Epidermal melanocyte (primary cell): ENCODE results near the gene LGR6.

ENCODE experiments used
- DNase-seq: peaks from one replicate; pipeline ENCODE4 v3.0.0; 2011; ENCODE audit warnings: low spot score; ENCODE audit not compliant: insufficient read length

The LGR6 gene

GRCh38 chr1:202217951-202218350, 24.4 kb downstream of the LGR6 start:
- DNase-seq = no peak

DNA sequence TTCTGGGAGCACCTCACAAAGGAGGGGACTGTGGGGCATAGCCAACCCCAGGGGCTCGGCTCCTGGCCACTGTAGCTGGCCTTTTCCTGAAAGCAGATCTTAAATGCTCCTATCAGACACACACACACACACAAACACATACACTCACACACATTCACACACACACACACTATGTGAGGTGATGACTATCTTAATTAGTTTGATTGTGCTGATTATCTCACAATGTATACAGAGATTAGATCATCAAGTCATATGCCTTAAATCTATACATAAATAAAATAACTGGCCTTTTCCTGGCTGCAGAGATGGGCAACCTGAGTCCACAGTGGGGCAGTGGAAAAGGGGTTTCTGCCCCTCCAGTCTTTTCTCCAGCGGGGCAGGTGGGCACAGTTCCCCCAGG, 27.1 kb downstream of the LGR6 start:
- DNase-seq = no peak

DNA sequence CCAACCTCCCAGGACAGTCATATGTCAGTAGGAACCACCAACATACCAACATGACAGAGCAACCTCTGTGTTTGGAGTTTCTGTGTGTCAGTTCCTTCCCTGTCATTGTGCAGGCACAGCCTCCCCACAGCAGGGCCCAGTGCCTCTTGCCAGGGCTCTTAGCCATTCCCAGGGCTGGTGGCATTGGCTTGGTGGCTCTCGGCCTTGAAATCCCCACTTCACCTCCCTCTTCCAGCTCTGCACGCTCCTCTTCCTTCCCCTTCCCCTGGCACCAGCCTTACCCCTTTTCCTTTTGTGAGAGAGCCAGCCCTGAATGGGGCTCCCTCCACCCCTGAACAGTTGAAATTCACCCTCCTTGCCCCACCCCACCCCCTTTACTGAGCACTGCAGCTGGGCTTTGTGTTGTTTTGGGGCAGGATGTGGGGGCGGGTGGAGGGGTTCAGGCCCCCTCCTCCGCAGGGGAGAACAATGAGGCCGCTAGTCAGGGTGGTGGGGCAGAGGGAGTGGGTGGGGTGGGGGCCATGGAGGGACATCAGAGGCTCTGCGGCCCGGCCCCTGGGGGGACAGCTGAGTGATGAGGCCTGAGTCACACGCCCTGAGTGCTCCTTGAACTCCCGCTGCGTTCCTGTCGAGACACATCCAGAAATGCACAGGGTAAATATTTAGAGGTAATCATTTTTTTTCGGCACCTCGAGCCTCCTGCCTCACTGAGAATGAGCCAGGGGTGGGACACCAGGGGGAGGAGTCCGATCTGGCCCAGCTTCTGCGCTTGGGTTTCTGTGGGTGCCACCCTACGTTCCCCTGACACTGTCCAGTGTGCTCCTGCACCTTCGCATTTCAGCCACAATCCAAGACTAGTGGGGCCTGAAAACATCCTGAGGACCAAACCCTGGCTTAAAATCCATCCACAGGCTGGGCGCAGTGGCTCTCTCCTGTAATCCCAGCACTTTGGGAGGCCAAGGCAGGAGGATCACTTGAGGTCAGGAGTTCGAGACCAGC, 28.6 kb downstream of the LGR6 start:
- no peak for DNase-seq

GRCh38 chr1:202223121-202223860, 29.7 kb downstream of the LGR6 start:
- DNase-seq = no peak

GRCh38 chr1:202224453-202224852, 30.9 kb downstream of the LGR6 start:
- no peak for DNase-seq

DNA sequence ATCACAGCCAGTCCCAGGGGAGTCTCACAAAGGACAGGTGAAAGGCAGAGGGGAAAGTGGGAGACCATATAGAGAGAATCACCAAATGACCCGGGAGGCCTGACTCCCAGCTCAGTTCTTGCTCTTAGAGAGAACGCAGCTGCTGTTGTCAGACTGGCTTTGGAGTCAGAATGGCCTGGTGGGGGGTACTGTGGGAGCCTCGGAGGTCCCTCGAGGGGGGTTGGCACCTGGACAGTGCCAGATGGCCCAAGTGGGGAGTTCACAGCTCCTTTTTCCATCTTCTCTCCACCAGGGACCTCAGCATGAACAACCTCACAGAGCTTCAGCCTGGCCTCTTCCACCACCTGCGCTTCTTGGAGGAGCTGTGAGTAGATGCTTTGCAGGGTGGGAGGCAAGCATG, 31.5 kb downstream of the LGR6 start:
- DNase-seq = no peak

DNA sequence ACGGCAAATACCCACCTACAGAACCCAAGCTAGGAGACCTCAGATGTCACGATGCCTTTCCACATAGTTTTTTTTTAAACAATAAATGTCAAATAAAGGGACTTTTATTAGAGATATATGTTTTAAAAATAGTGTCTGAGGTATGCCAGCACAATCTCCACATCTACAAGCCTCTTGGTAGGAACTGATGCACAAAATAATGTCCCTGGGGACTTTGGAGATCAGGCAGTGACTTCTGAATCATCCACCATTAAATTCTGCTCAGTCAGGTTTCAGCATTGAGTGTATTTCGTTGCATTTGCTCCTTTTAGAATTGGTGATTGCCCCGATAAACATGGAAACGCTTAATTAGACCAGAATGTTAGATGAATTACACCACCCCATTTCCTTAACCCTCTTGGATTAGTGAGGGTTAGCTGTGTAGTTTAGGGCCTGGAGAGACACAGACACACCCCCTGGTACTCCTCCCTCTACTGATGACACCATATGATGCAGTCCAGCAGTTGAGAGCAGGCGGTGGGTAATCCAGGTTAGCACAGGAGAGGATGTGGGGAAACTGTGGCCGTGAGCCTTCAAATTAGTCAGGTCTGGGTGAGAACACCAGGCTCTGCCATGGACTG, 33.6 kb downstream of the LGR6 start:
- DNase-seq = no peak

DNA sequence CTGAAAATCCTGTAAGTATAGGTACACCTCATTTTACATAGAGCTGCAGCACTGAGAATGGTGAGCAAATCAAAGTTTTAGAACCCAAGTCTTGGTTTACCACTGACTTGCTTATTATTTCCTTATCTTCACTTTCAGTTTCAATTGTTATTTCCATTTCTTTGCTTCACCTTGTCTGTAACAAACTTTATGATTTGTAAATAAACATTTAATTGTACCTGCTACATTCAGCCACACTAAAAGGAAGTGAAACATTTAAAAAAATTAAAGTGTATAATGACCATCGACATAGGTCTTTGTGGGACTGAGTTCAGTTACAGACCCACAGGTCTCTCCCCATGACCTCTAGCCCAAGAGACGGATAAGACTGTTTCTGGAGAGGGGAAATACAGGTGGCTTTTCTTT, 34.4 kb downstream of the LGR6 start:
- DNase-seq = no peak

- DNase-seq = no peak
Measured at GRCh38 chr1:202228484-202229122, 35.0 kb downstream of the LGR6 start.

DNA sequence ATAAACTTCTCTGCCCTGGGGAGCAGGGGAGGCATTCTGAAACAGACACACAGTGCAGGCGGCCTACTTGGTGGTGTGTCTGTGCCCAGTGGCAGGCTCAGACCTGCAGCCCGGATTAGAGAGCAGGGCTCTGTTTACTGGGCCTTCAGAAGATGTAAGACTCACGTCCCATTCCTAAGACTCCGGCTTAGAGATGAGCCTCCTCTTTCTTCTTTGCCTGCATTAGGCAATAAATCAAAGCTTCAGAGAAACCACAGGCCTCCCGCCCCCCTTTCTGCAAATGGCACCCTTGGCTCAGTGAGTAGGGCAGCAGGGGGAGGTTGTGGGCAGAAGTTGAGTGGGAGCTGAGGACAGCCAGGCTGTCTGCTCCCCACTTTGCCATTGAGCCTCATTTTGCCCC, 35.8 kb downstream of the LGR6 start:
- DNase-seq = no peak

GRCh38 chr1:202230061-202230938, 36.7 kb downstream of the LGR6 start:
- DNase-seq = no peak

DNA sequence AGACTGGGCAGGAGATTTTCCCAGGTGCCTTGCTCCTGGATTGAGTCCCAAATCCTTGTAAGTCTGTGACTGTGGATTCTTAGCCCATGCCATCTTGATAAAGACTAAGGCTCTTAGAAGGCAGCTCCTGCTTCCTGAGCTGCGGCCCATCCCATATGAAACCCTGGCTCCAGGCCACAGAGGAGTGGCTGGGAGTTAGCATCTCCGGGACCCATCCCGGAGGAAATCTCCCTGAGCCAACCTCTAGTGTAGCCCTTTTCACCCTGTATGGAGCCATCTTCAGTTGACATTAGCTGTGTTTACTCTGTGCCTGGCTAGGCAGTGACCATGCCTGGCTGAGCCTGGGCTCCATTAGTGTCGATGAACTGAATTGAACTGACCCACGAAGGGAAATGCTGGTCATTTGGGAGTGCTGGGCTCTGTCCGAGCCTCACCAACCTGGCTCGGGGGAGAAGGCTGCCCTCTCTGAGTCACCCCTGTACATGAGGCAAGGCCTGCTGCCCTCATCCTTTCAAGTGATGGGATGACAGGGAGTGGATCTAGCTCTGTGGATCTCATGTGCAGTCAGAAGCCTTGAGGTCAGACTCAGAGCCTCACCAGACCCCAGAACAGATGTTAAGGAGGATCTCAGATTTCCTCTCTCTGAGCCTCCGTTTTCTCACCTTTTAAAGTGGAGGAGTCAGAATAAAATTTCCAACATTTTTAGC, 37.5 kb downstream of the LGR6 start:
- DNase-seq = no peak

DNA sequence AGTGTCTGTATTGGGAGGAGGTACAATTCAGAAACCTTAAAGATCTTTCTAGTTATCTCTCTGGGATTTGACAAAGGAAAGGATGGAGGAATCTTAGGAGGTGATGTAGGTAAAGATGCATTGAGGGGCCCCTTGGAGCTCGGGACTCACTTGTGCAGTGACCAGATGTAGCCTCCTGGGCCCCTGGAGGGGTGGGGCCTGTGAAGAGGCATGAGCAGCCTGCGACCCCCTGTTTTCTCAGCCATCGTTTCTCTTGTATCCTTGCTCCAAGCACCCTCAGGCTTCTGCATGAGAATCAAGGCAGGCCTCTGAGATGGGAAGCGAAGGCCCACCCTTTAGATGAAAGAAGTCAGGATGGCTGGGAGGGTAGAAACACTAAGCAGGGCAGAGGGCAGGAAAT, 39.6 kb downstream of the LGR6 start:
- no peak for DNase-seq

DNA sequence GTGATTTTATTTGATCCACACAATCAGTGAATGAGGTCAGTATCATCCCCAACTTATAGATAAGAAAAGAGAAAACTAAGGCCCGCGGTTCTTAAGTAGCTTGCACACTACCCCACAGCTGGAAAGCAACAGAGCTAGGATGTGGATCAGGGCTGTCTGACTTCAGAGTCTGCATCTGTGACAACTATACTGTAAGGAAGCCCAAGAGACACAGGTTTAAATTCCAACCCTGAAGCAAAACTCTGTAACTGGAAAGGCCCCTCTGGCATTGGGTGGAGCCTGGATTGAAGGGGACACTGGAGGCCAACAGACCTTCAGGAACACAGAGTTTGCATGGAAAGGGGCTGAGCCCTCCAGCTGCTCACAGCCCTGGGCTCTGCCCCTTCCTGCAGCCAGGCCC, 40.2 kb downstream of the LGR6 start:
- DNase-seq = no peak

DNA sequence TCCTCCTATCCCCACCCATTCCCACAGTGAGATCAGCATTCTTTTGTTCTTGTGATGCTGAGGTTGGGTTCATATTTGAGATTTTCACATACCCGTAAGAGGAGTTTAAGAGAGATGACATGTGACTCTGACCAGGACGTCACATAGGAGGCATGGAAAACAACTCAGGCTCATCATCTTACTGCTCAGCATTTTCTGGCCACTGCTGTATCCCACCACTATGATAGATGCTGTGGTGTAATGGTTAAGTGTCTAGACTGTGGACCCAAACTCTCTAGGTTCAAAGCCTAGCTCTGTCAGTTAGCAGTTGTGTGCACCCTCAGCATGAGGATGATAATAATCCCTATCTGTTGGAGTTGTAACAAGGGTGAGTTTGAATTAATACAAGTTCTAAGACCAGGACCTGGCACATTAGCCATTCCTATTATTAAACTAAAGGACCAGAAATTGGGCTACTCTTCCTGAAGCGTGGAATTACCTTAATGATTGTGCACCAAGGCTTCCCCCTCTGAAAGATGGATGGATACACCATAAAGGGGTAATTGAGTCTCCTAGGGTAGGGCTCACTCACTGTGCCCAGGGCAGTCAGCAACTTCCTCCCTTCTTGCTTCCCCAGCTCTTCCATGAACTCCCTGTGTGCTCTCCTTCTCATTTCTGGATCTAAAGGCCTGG, 40.9 kb downstream of the LGR6 start:
- no peak for DNase-seq

DNA sequence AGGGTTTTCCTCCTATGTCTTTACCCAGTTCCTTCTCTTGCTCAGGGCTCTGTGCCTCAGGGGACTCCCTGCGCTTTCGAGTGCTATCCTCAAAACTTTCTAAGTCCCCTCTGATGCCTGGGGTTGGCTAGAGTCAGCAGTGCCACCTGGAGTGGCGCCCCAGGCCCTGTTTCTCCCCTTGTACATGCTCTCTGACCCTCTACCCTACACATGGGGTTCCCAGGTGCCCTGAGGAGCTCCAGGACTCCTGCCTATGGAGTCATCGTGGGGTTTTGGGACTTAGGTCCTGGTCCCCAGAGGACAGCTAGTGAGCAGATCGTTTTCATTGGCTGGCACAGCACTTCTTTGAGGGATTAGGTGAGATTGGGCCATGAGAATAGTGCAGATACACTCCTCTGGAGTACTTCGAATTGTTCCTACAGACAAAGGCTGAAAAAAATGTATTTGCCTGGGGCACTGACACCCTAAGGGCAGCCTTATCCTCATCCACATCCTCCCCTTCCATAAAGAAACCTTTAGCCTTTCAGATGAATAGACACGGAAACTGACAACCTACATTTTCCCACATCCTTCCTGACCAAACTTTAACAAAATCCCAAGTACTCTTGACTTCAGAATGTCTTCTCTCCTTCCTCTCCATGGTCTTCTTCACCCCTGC, 41.5 kb downstream of the LGR6 start:
- DNase-seq = no peak

GRCh38 chr1:202235856-202236837, 42.5 kb downstream of the LGR6 start:
- peak; percentile 78 for DNase-seq

- no peak for DNase-seq
Measured at GRCh38 chr1:202237052-202237451, 43.5 kb downstream of the LGR6 start.
